ENCODE results near the gene PPM1D. TPM values are rescaled to one million over a fixed set of nuclear protein-coding genes. Genes with fewer than 3 reads are reported as not detected.

PPM1D gene
- total and polyA plus RNA-seq, 2 of the 13 experiments (the other 11 are each of a cell fraction or from before 2014, with no cell fraction given), result 8.0 to 26.2 TPM

- TF ChIP-seq YEATS2 (CRISPR knock-in tag; IDR thresholded peaks at IDR 0.05; ENCODE audit: borderline replicate concordance), result peak; percentile 89
- TF ChIP-seq SOX13 (IDR thresholded peaks at IDR 0.05), result peak; percentile 68
- peak in 1 of 2 experiments; percentile 37; a peak in 3 of 4 replicates for TF ChIP-seq SOX13 (CRISPR knock-in tag; conservative IDR thresholded peaks at IDR 0.05 in 1 of 2, IDR thresholded peaks at IDR 0.05 in 1 of 2)
- TF ChIP-seq HOXD1 (CRISPR knock-in tag; IDR thresholded peaks at IDR 0.05), result peak; percentile 87
- TF ChIP-seq ZNF207 (IDR thresholded peaks at IDR 0.05; ENCODE audit: borderline replicate concordance), result no peak
- TF ChIP-seq KDM2A (CRISPR knock-in tag; IDR thresholded peaks at IDR 0.05; ENCODE audit: borderline replicate concordance, low read depth), result peak; percentile 98
- no peak; the same call in 1 of the 2 replicates for TF ChIP-seq ZNF260 (CRISPR knock-in tag; IDR thresholded peaks at IDR 0.05; ENCODE audit: borderline replicate concordance, low read depth)
- peak; percentile 38 for TF ChIP-seq CTCF (CRISPR knock-in tag; IDR thresholded peaks at IDR 0.05)
- peak; percentile 84 for TF ChIP-seq ZNF280D (CRISPR knock-in tag; IDR thresholded peaks at IDR 0.05)
- peak; percentile 98; the same call in 1 of the 2 replicates for TF ChIP-seq ZFP37 (CRISPR knock-in tag; IDR thresholded peaks at IDR 0.05; ENCODE audit: borderline replicate concordance)
- TF ChIP-seq SOX5 (CRISPR knock-in tag; IDR thresholded peaks at IDR 0.05; ENCODE audit: borderline replicate concordance), result peak; percentile 37; the same call in 1 of the 2 replicates
- TF ChIP-seq FOXA3 (CRISPR knock-in tag; IDR thresholded peaks at IDR 0.05), result peak; percentile 56
- no peak; the same call in 1 of the 2 replicates for TF ChIP-seq ZNF235 (CRISPR knock-in tag; IDR thresholded peaks at IDR 0.05; ENCODE audit: borderline replicate concordance)
- TF ChIP-seq NRL (CRISPR knock-in tag; IDR thresholded peaks at IDR 0.05; ENCODE audit: borderline replicate concordance), result peak; percentile 71; the same call in 1 of the 2 replicates
- peak; percentile 55; the same call in 1 of the 2 replicates for TF ChIP-seq HIC2 (CRISPR knock-in tag; IDR thresholded peaks at IDR 0.05; ENCODE audit: low read depth)
- no peak for TF ChIP-seq NR3C1 (CRISPR knock-in tag; IDR thresholded peaks at IDR 0.05)
- TF ChIP-seq LRRFIP1 (CRISPR knock-in tag; conservative IDR thresholded peaks at IDR 0.05), result no peak
- peak; percentile 88; the same call in 1 of the 2 replicates for TF ChIP-seq ZNF431 (CRISPR knock-in tag; IDR thresholded peaks at IDR 0.05; ENCODE audit: borderline replicate concordance, low read depth)
Measured at GRCh38 chr17:60599620-60600489, at the start of gene PPM1D (continued).

Data from HepG2 (cell line).